Activated CD8-positive, alpha-beta memory T cell treated with anti-CD3 and anti-CD28 coated beads for 1 hour (primary cell): ENCODE results near the gene FKBP5.
"Not testable (repeated sequence)": the region's sequence is repeated elsewhere in the genome, so short reads cannot be mapped to it uniquely, and the experiment has no call there.

Experiments used
- DNase-seq, 2 donors: peaks; one replicate each; pipeline ENCODE4 v3.0.0-alpha.2; 2020; ENCODE audit warnings: low read depth in 1 of 2; ENCODE audit errors: extremely low read depth in 1 of 2

FKBP5 gene

DNA sequence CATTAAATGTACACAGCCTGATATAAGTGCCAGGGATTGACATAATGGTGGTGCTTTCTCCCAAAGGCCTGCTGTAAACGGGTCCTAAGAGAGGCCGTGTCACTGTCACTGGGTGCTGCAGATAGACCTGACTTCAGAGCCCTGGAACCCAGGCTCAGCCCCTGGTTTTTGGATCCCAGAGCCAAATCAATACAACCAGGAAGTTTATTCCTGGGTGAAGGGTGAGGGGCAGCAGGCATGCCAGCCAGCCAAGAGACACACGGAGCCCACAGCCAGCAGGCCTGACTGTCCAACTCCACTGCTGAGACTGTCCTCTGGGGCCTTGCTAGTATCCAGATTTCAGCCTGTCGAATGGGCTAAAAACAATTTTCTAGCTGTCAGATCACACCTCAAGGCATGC lies 35.3 kb upstream of the FKBP5 start:
- DNase-seq: no peak

DNA sequence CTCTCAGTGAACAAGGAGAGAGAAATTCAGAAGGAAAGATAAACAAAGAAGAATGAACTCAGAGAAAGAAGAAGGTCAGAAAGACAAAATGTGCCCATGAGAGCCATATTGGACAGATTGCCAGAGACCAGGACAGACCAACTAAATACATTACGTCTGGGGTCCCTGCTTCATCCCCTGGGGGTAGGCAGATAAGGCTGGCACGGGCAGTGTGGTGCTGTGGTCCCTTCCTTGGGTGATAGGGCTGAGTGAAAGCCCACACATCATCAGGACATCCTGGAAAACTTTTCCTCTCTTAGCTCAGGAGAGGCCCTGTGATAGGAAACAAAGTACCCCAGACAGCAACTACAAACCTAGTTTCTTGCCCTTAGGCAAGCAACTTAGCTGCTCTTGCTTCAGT lies 34.9 kb upstream of the FKBP5 start:
- DNase-seq: no peak

DNA sequence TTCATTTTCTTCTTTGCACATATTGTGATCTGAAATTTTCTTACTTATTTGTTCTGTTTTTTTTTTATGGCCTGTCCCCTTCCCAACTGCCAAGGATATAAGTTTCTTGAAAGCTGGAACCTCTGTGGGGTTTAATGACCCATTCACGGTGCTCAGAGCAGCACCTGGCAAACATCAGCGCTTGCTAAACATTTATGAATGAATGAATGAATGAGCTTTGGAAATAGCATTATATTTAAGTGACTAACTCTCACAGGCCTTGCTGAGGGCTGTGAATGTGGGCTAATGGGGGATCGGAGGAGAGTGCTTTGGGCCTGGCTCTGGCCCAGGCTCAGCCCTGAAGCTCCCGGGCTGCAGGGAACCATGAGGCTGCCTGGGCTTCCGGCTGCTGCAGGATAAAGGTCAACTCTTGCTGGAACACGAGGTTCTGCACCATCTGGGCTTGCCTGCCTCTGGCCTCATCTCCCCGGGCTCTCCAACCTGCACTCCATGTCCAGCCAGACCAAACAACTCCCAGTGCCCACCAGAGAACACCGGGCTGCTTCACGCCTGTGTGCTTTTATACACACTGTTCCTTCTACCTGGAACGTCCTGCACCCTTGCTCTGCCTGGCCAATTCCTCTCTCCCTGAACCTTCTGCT lies 33.5 kb upstream of the FKBP5 start:
- DNase-seq: no peak

DNA sequence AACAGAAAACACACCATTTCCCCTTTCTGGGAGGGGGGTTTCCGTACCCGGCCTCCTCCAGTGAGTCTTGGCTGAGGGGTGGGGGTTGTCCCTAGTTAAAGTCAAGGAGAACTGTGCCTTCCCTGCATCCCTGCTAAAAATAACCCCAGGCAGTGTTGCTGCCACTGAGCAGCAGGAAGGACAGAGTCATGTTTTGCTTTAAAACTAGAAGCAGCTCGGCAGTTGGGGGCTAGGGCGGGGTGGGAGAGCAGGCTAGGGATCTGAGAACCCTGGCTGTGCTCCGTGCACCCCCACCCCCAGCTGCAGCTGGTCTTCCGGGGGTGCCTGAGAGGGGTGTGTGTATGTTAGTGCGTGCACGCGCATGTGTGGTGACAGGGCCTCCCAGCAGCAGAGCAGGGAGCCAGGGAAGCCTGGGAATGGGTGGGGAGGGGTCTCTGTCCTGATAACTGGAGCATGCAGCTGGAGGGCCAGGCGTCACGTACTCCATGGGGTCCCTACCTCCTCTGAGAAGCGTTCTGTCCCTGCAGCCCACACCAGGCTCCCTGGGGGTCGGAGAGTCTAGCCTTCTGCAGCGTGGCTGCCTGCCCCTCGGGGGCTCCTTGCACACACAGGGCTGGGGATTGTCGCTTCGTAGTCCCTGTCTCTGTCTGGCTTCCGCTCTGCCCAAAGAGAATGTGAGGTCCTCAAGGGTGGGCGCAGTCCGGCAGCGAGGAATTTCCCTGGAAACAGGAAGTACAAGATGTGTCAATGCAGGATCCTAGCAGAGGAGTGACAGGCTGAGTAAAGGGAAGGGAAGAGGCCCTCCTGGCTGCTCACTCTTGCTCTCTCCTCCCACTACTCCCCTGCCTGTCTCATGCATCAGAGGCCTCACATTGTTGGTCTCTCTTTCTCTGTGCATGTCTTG lies 31.4 kb upstream of the FKBP5 start:
- DNase-seq: no peak

DNA sequence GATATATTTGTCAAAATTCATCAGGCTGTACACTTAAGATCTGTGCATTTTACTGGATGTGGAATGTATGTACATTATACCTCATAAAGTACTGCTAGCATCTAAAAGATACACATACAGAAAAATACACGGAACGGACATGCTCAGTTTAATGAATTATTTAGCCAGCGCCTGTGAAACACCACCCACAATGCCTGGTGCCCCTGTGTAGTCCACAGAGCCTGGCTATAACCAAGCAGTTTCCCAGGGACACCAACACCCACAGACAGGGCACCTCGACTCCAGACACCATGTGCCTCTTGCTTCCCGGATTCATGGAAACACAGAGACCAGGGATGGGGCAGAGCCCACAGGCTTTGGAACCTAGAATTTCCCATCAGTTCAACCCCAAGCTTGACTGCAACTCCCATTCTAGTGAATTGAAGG lies 30.7 kb upstream of the FKBP5 start:
- DNase-seq: no peak

DNA sequence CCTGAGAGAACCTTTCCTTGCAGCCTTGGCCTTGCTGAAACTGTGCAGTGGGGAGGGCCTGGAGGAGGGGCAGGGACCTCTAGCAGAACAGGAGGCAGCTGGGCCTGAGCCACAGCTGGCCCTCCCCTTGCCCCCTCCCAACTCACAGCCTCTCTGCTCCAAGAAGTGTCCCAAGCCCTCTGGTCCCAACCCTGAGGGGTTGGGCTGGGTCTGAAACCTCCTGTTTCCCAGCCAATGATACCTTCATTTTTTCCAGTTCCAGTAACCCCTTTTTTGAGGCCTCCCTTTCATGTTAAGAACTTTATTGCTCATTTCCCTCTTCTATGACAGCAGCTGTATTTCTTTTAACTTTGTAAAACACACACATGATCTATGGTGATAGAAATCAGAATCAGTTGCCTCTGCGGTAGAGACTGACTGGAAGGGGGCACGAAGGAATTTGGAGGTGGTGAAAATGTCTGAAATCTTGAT lies 30.2 kb upstream of the FKBP5 start:
- DNase-seq: no peak

DNA sequence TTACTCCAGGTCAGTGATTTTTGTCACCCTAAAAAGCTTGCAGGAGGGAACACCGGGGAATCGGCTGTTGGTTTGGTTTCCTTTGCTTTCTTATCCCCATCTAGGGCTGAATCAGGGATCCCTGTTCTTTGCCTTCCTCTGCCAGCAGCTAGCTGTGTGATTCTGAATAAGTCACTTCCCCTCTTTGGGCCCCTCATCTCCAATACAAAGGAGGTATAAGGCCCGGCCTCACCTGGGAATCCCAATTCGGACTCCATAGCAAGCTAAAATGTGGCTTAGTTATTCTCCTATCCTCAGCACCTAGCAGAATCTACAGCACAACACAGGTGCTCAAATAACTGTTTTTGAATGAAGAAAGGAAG lies 29.6 kb upstream of the FKBP5 start:
- no peak for DNase-seq

DNA sequence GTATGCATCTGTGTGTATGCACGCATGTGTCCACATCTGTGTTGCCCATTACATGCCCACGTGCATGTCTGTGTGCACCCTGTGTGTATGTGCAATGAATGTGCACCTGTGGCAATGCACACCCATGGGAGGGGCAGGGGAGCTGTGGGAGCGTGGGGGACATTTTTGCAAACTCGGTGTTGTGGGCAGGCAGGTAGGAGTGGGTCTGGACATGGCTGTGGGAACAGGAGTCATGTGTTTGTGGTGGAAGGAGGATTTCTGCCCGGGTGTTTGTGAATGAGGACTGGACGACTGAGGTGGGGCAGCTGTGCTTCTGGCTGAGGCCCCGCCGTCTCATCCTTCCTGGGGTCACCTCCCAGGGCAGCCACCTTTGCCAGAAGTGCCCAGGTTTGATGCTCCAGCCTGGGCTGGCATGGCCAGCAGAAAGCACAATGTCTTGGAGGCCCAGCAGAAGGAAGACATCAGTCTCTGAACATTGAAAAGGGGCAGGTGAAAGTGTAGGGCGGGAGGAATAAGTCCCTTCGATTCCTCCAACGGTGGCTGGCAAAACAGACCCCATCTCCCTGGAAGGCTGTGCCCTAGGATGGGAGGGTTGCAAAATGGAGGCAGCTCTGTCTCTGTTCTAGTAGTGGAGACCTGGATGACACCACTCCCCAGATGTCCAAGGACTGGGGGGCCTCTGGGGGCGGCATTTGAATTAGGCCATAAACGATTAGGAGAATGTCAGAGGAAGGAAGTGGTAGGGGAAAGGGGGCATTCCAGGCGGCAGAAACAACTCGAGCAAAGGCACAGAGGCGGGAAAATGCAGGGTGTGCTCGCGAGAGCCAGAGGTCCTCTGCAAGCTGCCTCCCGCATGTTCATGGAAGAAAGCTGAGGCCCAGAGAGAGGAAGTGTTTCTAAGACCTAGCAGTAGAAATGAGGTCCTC lies 29.0 kb upstream of the FKBP5 start:
- no peak for DNase-seq

DNA sequence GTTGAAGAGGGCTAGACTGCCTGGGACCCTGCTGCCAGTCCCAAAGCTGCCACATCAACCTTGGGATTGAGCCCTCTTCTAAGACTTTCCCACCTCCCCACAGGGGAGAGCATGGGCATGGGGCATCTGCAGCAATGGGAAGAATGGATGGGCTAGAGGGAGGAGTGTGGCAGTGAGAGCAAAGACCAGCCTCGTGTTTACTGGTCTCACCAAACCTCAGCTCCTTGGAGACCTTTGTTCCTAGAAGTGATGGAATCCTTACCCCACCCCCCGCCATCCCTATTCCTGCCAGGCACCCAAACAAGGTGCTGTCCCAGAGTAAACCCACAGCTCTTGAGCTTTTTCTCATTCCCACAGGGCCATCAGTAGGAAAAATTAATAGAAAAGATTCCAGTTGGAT lies 28.1 kb upstream of the FKBP5 start:
- DNase-seq: no peak

DNA sequence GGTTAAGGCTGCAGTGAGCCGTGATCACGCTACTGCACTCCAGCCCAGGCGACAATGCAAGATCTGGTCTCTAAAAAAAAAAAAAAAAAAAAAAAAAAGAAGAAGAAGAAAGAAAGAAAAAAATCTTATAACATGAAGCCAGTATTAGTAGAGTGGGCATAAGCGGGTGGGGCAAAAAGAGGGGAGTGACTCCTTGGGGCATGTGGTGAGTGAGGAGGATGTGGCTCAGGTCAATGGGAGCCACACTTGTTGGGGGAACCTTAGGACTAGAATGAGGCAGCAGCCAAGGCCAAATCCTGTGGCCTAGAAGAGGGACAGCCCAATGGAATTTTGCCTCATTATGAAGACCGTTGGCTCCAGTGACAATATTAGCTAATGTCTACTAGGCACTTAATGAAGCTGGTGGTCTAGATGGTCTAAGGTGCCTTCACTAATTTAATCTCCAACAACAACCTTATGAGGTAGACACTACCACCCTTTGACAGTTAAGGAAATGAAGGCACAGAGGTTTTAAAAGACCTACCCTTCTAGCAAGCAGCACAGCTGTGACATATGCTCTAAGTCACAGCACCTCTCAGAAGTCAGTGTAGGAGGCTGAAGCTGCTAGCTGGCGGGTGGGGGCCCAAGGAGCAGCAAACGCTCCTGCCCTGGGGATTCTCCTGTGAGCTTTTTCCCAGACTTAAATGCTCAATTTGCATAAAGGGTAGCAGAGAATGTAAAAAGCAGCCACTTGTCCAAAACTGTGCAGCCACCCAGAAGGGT lies 24.5 kb upstream of the FKBP5 start:
- DNase-seq: no peak

DNA sequence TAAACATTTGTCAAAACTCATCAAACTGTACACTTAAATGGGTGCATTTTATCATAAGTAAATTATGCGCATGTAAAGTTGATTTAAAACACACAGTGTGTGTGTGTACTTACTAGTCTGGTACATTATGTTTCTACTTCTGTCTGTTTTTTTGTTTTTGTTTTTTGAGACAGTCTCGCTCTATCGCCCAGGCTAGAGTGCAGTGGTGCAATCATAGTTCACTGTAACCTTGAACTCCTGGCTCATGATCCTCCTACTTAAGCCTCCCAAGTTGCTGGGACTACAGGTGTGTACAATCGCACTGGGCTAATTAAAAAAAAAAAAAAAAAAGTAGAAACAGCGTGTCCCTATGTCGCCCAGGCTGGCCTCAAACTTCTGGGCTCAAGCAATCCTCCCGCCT lies 23.0 kb upstream of the FKBP5 start:
- DNase-seq: no peak

DNA sequence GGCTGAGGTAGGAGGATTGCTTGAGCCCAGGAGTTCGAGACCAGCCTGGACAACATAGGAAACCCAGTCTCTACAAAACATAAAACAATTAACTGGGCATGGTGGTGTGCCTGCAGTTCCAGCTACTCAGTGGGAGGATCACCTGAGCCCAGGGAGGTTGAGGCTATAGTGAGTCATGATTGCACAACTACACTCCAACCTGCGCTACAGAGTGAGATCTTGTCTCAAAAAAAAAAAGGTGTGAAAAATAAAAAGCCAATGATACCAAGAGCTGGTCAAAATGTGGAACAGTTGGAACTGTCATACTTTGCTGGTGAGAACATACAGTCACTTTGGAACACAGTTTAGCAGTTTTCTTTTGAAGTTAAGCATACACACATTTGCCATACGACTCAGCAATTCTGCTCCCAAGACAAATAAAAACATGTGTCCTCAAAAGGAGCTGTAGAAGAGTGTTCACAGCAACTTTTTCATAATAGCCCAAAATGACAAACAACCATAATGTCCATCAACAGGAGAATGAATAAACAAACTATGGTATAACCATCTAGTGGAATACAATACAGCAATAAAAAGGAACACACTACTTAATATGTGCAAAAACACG lies 21.6 kb upstream of the FKBP5 start:
- DNase-seq: no peak

DNA sequence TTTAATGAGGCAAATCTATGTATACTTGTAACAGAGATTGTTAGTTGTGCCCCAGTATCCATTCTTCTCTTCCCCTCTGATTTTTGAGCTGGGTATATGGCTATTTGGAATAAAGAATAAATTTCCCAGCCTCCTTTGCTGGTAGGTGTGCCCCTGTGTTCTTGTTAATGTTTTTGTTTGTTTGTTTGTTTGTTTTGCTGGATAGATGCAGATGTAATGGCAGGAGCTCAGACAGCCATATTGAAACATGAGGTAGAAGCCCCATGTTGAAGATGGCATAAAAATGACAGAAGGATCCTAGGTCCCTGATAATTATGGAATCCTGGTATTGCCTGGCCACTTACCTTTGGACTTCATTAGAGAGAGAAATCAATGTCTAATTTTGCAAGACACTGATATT lies 19.9 kb upstream of the FKBP5 start:
- no peak for DNase-seq

DNA sequence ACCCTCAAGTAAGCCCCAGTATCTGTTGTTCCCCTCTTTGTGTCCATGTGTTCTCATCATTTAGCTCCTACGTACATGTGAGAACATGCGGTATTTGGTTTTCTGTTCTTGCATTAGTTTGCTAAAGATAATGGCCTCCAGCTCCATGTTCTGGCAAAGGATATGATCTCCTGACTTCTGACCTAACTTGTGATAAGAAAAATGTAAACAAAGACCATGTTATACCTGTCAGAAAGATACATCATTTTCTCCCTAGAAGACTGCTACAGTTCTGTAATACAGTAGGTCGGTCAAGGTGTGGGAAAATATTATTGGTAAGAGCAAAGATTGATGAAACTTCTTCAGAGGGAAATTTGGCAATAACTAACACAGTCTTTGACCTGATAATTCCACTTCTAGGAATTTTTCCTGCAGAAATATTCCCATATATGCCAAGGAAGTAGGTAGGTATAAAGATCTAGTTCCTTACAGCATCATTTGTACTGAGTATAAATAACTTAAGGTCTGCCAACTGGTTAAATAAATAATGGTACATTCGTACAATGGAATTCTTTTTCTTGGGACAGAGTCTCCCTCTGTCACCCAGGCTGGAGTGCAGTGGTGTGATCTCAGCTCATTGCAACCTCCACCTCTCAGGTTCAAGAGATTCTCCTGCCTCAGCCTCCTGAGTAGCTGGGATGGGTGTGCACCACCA lies 19.1 kb upstream of the FKBP5 start:
- no peak for DNase-seq

DNA sequence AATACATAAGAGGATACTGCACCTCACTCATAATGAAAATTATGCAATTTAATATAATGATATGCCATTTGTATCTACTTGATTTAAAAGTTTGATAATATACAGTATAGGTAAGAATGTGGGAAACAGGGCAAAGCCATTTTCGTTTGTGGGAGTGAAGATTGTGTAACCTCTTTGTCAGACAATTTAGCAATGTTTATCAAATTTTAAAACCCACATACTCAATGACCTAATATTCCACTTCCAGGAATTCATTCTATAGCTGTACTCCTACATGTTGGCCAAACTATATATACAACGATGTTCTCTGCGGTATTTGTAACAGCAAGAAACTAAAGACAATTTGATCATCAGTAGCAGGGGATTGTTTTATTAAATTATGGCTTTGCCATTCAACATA lies 17.8 kb upstream of the FKBP5 start:
- no peak for DNase-seq

DNA sequence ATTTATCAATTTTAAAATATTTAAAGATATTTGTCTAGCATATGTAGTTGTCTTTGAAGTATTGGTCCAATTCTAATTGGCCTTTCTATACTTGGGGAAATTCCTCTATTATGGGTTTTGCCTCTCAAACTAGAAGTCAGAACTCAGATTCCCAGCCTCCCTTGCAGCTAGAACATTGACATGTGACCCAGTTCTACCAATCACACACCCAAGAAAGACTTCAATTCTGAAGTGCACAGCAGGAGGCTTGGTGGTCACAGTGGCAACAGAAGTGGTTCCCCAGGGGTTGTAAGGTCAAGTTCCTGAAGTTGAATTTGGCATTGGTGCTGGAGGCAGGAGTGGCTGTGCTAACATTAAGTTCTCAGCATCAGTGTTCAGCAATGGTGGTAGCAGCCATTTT lies 14.8 kb upstream of the FKBP5 start:
- DNase-seq: no peak

DNA sequence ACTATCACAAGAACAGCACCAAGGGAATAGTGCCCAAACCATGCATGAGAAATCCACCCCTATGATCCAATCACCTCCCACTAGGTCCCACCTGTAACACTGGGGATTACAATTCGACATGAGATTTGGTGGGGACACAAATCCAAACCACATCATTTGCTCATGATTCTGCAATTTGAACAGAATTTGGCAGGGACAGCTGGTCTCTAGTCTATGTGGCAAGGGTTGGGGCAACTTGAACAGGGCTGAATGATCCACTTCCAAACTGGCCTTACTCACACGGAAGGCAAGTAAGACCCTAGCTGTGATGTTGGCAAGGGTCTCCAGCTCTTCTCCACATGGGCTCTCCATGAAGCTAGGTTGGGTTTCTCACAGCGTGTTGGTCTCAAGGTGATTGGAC lies 10.1 kb upstream of the FKBP5 start:
- no peak for DNase-seq

DNA sequence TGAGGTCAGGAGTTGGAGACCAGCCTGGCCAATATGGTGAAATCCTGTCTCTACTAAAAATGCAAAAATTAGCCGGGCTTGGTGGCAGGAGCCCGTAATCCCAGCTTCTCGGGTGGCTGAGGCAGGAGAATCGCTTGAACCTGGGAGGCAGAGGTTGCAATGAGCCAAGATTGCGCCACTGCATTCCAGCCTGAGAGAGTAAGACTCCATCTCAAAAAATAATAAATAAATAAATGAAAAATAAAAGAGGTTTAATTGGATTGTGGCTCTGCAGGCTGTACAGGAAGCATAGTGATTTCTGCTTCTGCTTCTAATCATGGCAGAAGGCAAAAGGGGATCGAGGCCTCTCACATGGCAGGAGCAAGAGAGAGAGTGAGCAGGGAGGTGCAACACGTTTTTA lies 9.7 kb upstream of the FKBP5 start:
- not testable (repeated sequence) for DNase-seq

DNA sequence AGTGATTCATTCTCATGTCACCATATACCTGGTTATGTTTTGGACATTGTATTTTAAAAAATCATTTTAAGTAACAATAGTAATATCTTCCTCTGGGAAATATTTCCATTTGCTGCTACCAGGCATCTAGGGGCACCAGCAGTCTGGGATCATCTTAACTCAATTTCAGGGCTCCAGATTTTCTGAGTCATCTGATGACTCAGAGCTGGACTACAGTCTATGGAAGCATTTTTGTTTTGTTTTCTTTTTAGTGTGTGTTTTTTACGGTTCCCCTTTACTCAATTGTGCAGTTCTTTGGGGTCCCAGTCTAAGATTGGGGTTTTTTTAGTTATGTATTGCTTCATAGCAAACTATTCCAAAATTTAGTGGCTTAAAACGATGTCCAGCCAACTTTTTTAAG lies 5.7 kb upstream of the FKBP5 start:
- DNase-seq: no peak
